Stomach (tissue), 9 donors: ENCODE results near the gene PARD6G. TPM values are rescaled to one million over a fixed set of nuclear protein-coding genes. Genes with fewer than 3 reads are reported as not detected.
"Not testable (repeated sequence)": the region's sequence is repeated elsewhere in the genome, so short reads cannot be mapped to it uniquely, and the experiment has no call there.

Experiments used
- DNase-seq, 2 donors: peaks; one replicate each; pipeline versions ENCODE4 v3.0.0 to v3.0.0-alpha.2; 2013 to 2019
- H3K27ac ChIP-seq, 5 donors: fragments of 200-600 bp in 4 of 5; sonication (generic) in 4 of 5; one replicate each; pipeline ENCODE4 v1.5.1; 2013 to 2019; ENCODE audit warnings: mild to moderate bottlenecking in 1 of 5, moderate library complexity in 1 of 5
- H3K27me3 ChIP-seq, 3 donors: fragments of 200-600 bp; sonication (generic); one replicate each; pipeline ENCODE4 v1.5.1; 2017 to 2019; ENCODE audit warnings: mixed run types in 1 of 3
- H3K36me3 ChIP-seq, 4 donors: fragments of 200-600 bp; sonication (generic); 1 replicate in 3 of 4; 2 replicates in 1 of 4; pipeline ENCODE4 v1.5.1; 2016 to 2019
- H3K4me1 ChIP-seq, 4 donors: fragments of 200-600 bp; sonication (generic); one replicate each; pipeline ENCODE4 v1.5.1; 2016 to 2019
- H3K4me3 ChIP-seq, 4 donors: fragments of 200-600 bp; sonication (generic) in 3 of 4; one replicate each; pipeline ENCODE4 v1.5.1; 2016 to 2019; ENCODE audit warnings: mild to moderate bottlenecking in 1 of 4
- H3K9me3 ChIP-seq, 4 donors: fragments of 200-600 bp; sonication (generic); one replicate each; pipeline ENCODE4 v1.5.1; 2016 to 2019
- CTCF ChIP-seq, 7 experiments: fragments of 450-650 bp in 4 of 7; fragments of 200-600 bp in 3 of 7; sonication (generic) in 3 of 7; IDR thresholded peaks; one replicate each; pipeline ENCODE4 v1.5.1; 2016 to 2019; ENCODE audit warnings: antibody characterized with exemption in 7 of 7, control low read depth in 2 of 7, mild to moderate bottlenecking in 1 of 7
- EP300 ChIP-seq: sonication (generic); formaldehyde crosslinking; IDR thresholded peaks from one replicate; pipeline ENCODE4 v1.6.1; 2017; ENCODE audit warnings: antibody characterized with exemption
- POLR2A ChIP-seq, 4 donors: fragments of 450-650 bp; IDR thresholded peaks; one replicate each; pipeline ENCODE4 v1.6.1; 2016; ENCODE audit warnings: antibody characterized with exemption in 4 of 4, control low read depth in 2 of 4, mild to moderate bottlenecking in 1 of 4, moderate library complexity in 1 of 4
- POLR2AphosphoS5 ChIP-seq, 3 donors: sonication (generic); formaldehyde crosslinking; IDR thresholded peaks; one replicate each; pipeline ENCODE4 v1.6.1; 2016; ENCODE audit warnings: antibody characterized with exemption in 3 of 3
- WGBS, 5 donors: extraction: QIAGEN DNeasy Blood & Tissue Kit in 3 of 5; methylation state at CpG; one replicate each; pipeline versions ENCODE4 v1.1.5 to v1.1.7; 2013 to 2018; 5-methylcytosine and 5-hydroxymethylcytosine counted together
- intact Hi-C: fragments of 100-400 bp; cut with DNase I; formaldehyde crosslinking; loops from one replicate; pipeline ENCODE4 v1.15.1; 2023; ENCODE audit warnings: low total_unique reads
- polyA plus RNA-seq, 3 donors: library from polyadenylated mRNA; stranded (reverse); fragments of 200-250 nt; gene quantifications; one replicate each; pipeline ENCODE4 v1.2.3, GENCODE V29; 2013
- total RNA-seq, 5 donors: library from RNA; depleted of rRNA; stranded (reverse); fragments of >200 nt; gene quantifications; one replicate each; pipeline versions ENCODE4 v1.1.0 to v1.2.3, GENCODE V29; 2014 to 2016
- donor health status: healthy with polysubstance abuse.
- donor health status: Bipolar disorder and iron deficiency.
- donor health status: healthy.

The PARD6G gene
- total and polyA plus RNA-seq, 8 donors = 1.5 to 15.9 (median 3.9) TPM

- Histone ChIP-seq H3K27ac (no peak overlapping the region), H3K4me3 (no peak overlapping the region), H3K4me1 (no peaks in the 10 kb centered on the region), H3K27me3 (no peaks in the 10 kb centered on the region), H3K36me3 (no peaks in the 10 kb centered on the region), H3K9me3 (no peaks in the 10 kb centered on the region)
- WGBS, 5 donors = 56 to 82% (median 78%) methylated on average over 3 of the region's 3 CpGs
- no peak for DNase-seq
- intact Hi-C loops = no loop called here
- TF ChIP-seq POLR2A (IDR thresholded peaks at IDR 0.05) = no peak
- no peak for TF ChIP-seq POLR2AphosphoS5 (IDR thresholded peaks at IDR 0.05)
- no peak for TF ChIP-seq CTCF (IDR thresholded peaks at IDR 0.05)
- TF ChIP-seq EP300 = no peak
These were observed 18.0 kb downstream of the PARD6G start for GRCh38 chr18:80229363-80229762.

DNA sequence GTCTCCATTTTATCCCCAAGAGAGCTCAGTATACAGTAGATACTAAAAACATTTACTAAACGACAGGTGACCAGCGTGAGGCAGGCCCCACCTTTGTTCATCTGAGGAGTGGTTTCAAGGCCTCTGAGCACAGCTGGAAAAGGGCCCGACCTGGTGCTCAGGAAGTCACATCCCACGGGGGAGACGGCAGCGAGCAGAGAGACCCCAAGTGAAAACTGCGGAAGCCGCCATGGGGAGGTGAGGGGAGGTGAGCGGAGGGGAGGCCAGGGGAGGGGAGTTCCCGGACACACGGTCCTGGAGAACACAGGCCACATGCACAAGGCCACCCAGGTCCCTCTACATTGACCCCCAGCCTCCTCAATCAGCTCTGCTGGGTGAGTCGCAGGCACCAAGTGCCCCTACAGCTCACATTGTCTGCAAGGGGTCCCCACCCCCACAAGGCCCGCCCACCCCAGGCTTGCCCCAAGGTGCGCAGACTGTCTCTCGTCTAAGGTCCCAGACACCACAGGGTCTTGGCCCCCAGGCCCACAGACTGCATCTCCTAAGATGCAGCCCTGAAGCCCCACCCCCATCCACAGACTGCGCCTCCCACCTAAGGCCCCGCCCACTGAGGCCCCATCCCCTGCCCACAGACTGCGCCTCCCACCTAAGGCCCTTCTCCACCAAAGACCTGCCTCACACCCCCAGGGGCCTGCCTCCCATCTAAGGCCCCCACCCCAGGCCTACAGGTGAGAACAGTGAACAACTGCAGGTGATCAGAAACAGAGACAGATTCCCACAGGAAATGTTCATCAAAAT is 19.1 kb downstream of the PARD6G start:
- Histone ChIP-seq H3K9me3 (no peaks in the 10 kb centered on the region), H3K36me3 (no peaks in the 10 kb centered on the region), H3K27ac (no peak overlapping the region), H3K27me3 (no peaks in the 10 kb centered on the region), H3K4me3 (no peak overlapping the region), H3K4me1 (no peaks in the 10 kb centered on the region)
- intact Hi-C loops = no loop called here
- WGBS, 5 donors = 82 to 93% (median 90%) methylated on average over 16 to 18 of the region's 18 CpGs
- TF ChIP-seq EP300 (no peak), POLR2AphosphoS5 (IDR thresholded peaks at IDR 0.05) (no peak), POLR2A (IDR thresholded peaks at IDR 0.05) (no peak), CTCF (IDR thresholded peaks at IDR 0.05) (no peak)
- DNase-seq = no peak

DNA sequence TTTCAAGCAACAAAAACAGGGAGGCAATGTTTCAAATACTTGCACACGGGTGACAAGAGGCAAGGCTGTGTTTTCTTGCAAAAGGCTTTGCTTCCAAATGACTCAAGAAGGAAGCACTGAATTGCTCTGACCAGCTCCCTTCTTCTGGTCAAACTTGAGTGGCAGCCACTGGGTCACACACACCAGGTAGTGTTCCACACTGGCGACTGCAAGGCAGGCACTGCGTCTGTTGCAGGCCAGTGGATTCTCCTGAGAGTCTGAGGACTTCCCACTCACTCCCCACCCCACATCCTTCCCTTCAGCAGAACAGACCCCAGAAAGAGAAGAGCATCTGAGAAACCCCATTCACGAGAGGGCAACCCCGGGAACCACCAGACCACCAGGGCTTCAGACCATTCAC is 19.8 kb downstream of the PARD6G start:
- 83 to 89% (median 85%) methylated on average over 5 of the region's 5 CpGs for WGBS, 5 donors
- no peak overlapping the region for H3K4me3 ChIP-seq
- intact Hi-C loops = no loop called here

DNA sequence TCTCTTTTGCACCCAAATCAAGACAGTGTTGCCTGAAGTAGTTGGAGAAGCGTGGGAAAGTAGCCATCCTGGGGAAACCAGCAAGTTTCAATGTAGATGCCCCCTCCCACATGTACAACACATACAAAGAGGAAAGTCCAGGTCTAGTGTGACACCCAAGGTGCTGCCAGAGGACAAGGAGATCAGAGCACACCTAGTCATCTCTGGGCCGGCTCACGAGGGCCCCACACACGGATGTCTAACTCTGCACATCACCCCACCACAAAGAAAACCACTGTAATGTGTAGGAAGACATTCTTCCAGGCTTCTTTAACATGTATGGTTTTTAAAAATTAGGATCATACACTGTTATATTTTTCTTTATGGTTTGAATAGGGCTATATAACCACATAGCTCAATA is 21.6 kb downstream of the PARD6G start:
- Histone ChIP-seq H3K27me3 (no peaks in the 10 kb centered on the region), H3K4me1 (no peaks in the 10 kb centered on the region), H3K4me3 (no peak overlapping the region), H3K27ac (no peak overlapping the region), H3K36me3 (no peaks in the 10 kb centered on the region), H3K9me3 (no peaks in the 10 kb centered on the region)
- no peak for TF ChIP-seq POLR2A (IDR thresholded peaks at IDR 0.05)
- intact Hi-C loops = no loop called here
- no peak for DNase-seq
- 70 to 83% (median 78%) methylated on average over 4 of the region's 4 CpGs for WGBS, 5 donors

More for the DNA sequence above, 19.8 kb downstream of the PARD6G start:
- Histone ChIP-seq H3K27ac (no peak overlapping the region), H3K27me3 (no peaks in the 10 kb centered on the region), H3K9me3 (no peaks in the 10 kb centered on the region), H3K4me1 (no peaks in the 10 kb centered on the region), H3K36me3 (no peaks in the 10 kb centered on the region)
- DNase-seq = no peak
- no peak for TF ChIP-seq POLR2AphosphoS5 (IDR thresholded peaks at IDR 0.05)
- no peak for TF ChIP-seq CTCF (IDR thresholded peaks at IDR 0.05)
- no peak for TF ChIP-seq EP300
- TF ChIP-seq POLR2A (IDR thresholded peaks at IDR 0.05) = no peak

DNA sequence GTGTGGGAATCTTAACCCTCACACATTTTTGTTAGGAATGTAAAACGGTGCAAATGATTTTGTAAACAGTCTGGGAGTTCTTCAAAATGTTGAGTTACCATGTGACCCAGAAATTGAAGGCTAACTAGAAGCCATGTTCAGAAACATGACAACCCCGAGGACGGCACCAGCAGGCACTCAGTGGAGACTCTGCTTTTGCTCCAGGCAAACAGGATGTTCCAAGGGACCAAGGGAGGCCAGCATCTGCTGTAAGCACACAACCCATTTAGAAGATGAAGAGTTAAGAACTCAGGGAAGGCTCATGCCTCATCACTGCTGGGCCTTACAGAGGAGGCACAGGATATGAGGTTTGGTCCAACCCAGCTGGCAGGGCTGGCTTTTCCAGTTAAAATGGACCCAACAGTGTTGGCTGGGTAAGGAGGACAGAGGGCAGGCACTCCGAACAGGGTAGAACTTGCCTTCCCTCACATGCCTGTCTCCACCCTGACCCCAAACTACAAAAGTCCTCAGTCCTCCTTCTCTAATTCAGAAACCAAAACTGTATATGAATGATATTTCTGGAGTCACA is 23.6 kb downstream of the PARD6G start:
- no peak for DNase-seq
- WGBS, 5 donors = 53 to 61% (median 58%) methylated on average over 4 of the region's 4 CpGs
- intact Hi-C loops = no loop called here

GRCh38 chr18:80219488-80219887 is 27.8 kb downstream of the PARD6G start:
- H3K27ac ChIP-seq, H3K27me3 ChIP-seq, H3K9me3 ChIP-seq, intact Hi-C loops, DNase-seq, H3K4me1 ChIP-seq, H3K36me3 ChIP-seq, H3K4me3 ChIP-seq: not testable (repeated sequence)
- WGBS, 5 donors = 81 to 93% (median 89%) methylated on average over 4 of the region's 4 CpGs

More for the DNA sequence above, 23.6 kb downstream of the PARD6G start:
- no peaks in the 10 kb centered on the region for H3K9me3 ChIP-seq
- no peaks in the 10 kb centered on the region for H3K36me3 ChIP-seq
- H3K4me1 ChIP-seq = no peaks in the 10 kb centered on the region
- H3K4me3 ChIP-seq = no peak overlapping the region
- H3K27me3 ChIP-seq = no peaks in the 10 kb centered on the region
- TF ChIP-seq POLR2A (IDR thresholded peaks at IDR 0.05) = no peak
- H3K27ac ChIP-seq = no peak overlapping the region
